ENCODE results near the gene WDFY3. TPM values are rescaled to one million over a fixed set of nuclear protein-coding genes. Genes with fewer than 3 reads are reported as not detected.

Gene WDFY3
- total and polyA plus RNA-seq, 9 of the 15 experiments (the other 6 are each of a cell fraction or from before 2014, with no cell fraction given), result 0.58 to 13.5 (median 9.4) TPM

DNA sequence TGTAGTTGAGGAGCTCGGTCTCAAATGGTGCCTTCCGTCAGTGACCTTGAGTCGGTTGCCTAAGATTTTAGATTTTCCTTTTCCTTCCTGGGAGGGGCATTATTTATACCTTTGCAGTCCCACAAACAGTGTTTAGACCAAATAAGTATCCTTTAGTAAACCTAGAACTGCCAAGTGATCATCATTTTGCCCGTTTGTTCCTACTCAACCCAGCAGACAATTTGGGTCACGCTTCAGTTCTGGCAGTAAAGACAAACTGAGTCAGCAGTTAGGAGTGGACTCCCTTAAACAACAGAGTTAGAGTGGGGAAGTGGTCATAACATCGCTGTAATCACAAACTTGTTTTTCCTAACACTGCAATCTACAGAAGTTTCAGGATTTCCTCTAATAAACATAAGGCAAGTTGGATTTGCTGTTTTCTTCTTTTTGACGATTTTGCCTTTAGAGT is 777 bp upstream of the WDFY3 start (continued):
- TF ChIP-seq RBFOX2 (IDR thresholded peaks at IDR 0.05; ENCODE audit: low read depth, low read length) (no peak), SAFB2 (IDR thresholded peaks at IDR 0.05; ENCODE audit: borderline replicate concordance, low read depth, low read length, severe bottlenecking) (no peak), NFE2 (IDR thresholded peaks at IDR 0.05; ENCODE audit: low read depth) (peak; percentile 49), C11orf30 (IDR thresholded peaks at IDR 0.05; ENCODE audit: low read depth) (peak; percentile 86), SRF (CRISPR knock-in tag; IDR thresholded peaks at IDR 0.05) (no peak), TBP (optimal IDR thresholded peaks at IDR 0.05; ENCODE audit: low read depth, low read length) (peak; percentile 39), OTX1 (CRISPR knock-in tag; IDR thresholded peaks at IDR 0.05) (no peak), HNRNPUL1 (IDR thresholded peaks at IDR 0.05; ENCODE audit: low read length) (no peak), ZNF354B (CRISPR knock-in tag; IDR thresholded peaks at IDR 0.05) (no peak), MAFK (IDR thresholded peaks at IDR 0.05; ENCODE audit: low read length) (peak; percentile 55; the same call in 1 of the 2 replicates), NR2C2 (CRISPR knock-in tag; IDR thresholded peaks at IDR 0.05) (no peak), NR2C2 (tag; IDR thresholded peaks at IDR 0.05) (0 out of 2 replicates have a peak, but pooled peaks have one; percentile 17), ZEB2 (IDR thresholded peaks at IDR 0.05) (no peak), KLF6 (CRISPR knock-in tag; IDR thresholded peaks at IDR 0.05; ENCODE audit: borderline replicate concordance) (no peak), TCF3 (CRISPR knock-in tag; IDR thresholded peaks at IDR 0.05) (no peak)
- TF ChIP-seq, protein P1, sequence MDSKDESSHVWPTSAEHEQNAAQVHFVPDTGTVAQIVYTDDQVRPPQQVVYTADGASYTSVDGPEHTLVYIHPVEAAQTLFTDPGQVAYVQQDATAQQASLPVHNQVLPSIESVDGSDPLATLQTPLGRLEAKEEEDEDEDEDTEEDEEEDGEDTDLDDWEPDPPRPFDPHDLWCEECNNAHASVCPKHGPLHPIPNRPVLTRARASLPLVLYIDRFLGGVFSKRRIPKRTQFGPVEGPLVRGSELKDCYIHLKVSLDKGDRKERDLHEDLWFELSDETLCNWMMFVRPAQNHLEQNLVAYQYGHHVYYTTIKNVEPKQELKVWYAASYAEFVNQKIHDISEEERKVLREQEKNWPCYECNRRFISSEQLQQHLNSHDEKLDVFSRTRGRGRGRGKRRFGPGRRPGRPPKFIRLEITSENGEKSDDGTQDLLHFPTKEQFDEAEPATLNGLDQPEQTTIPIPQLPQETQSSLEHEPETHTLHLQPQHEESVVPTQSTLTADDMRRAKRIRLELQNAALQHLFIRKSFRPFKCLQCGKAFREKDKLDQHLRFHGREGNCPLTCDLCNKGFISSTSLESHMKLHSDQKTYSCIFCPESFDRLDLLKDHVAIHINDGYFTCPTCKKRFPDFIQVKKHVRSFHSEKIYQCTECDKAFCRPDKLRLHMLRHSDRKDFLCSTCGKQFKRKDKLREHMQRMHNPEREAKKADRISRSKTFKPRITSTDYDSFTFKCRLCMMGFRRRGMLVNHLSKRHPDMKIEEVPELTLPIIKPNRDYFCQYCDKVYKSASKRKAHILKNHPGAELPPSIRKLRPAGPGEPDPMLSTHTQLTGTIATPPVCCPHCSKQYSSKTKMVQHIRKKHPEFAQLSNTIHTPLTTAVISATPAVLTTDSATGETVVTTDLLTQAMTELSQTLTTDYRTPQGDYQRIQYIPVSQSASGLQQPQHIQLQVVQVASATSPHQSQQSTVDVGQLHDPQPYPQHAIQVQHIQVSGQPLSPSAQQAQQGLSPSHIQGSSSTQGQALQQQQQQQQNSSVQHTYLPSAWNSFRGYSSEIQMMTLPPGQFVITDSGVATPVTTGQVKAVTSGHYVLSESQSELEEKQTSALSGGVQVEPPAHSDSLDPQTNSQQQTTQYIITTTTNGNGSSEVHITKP (IDR thresholded peaks at IDR 0.05; ENCODE audit: partially characterized antibody), result peak; percentile 19
- TF ChIP-seq, protein P2, sequence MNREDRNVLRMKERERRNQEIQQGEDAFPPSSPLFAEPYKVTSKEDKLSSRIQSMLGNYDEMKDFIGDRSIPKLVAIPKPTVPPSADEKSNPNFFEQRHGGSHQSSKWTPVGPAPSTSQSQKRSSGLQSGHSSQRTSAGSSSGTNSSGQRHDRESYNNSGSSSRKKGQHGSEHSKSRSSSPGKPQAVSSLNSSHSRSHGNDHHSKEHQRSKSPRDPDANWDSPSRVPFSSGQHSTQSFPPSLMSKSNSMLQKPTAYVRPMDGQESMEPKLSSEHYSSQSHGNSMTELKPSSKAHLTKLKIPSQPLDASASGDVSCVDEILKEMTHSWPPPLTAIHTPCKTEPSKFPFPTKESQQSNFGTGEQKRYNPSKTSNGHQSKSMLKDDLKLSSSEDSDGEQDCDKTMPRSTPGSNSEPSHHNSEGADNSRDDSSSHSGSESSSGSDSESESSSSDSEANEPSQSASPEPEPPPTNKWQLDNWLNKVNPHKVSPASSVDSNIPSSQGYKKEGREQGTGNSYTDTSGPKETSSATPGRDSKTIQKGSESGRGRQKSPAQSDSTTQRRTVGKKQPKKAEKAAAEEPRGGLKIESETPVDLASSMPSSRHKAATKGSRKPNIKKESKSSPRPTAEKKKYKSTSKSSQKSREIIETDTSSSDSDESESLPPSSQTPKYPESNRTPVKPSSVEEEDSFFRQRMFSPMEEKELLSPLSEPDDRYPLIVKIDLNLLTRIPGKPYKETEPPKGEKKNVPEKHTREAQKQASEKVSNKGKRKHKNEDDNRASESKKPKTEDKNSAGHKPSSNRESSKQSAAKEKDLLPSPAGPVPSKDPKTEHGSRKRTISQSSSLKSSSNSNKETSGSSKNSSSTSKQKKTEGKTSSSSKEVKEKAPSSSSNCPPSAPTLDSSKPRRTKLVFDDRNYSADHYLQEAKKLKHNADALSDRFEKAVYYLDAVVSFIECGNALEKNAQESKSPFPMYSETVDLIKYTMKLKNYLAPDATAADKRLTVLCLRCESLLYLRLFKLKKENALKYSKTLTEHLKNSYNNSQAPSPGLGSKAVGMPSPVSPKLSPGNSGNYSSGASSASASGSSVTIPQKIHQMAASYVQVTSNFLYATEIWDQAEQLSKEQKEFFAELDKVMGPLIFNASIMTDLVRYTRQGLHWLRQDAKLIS (CRISPR knock-in tag; IDR thresholded peaks at IDR 0.05), result no peak
- TF ChIP-seq, protein P3, sequence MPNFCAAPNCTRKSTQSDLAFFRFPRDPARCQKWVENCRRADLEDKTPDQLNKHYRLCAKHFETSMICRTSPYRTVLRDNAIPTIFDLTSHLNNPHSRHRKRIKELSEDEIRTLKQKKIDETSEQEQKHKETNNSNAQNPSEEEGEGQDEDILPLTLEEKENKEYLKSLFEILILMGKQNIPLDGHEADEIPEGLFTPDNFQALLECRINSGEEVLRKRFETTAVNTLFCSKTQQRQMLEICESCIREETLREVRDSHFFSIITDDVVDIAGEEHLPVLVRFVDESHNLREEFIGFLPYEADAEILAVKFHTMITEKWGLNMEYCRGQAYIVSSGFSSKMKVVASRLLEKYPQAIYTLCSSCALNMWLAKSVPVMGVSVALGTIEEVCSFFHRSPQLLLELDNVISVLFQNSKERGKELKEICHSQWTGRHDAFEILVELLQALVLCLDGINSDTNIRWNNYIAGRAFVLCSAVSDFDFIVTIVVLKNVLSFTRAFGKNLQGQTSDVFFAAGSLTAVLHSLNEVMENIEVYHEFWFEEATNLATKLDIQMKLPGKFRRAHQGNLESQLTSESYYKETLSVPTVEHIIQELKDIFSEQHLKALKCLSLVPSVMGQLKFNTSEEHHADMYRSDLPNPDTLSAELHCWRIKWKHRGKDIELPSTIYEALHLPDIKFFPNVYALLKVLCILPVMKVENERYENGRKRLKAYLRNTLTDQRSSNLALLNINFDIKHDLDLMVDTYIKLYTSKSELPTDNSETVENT (CRISPR knock-in tag; IDR thresholded peaks at IDR 0.05), result no peak
- TF ChIP-seq, protein P4, sequence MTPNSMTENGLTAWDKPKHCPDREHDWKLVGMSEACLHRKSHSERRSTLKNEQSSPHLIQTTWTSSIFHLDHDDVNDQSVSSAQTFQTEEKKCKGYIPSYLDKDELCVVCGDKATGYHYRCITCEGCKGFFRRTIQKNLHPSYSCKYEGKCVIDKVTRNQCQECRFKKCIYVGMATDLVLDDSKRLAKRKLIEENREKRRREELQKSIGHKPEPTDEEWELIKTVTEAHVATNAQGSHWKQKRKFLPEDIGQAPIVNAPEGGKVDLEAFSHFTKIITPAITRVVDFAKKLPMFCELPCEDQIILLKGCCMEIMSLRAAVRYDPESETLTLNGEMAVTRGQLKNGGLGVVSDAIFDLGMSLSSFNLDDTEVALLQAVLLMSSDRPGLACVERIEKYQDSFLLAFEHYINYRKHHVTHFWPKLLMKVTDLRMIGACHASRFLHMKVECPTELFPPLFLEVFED (CRISPR knock-in tag; conservative IDR thresholded peaks at IDR 0.05), result no peak
